ENCODE results near the gene EMCN. TPM values are rescaled to one million over a fixed set of nuclear protein-coding genes. Genes with fewer than 3 reads are reported as not detected.

The EMCN gene
- polyA plus RNA-seq, 4 donors: 114 to 183 (median 163) TPM

GRCh38 chr4:100494166-100494565 lies 23.7 kb downstream of the EMCN start:
- DNase-seq (ENCODE audit: low read depth in 4 of 4, low spot score in 3 of 4): no peak

- no peak for DNase-seq (ENCODE audit: low read depth in 4 of 4, low spot score in 3 of 4)
Measured at GRCh38 chr4:100493756-100494155, 24.1 kb downstream of the EMCN start.

- no peak for DNase-seq (ENCODE audit: low read depth in 4 of 4, low spot score in 3 of 4)
Measured at GRCh38 chr4:100492129-100492528, 25.7 kb downstream of the EMCN start.

GRCh38 chr4:100489305-100489704 lies 28.5 kb downstream of the EMCN start:
- DNase-seq (ENCODE audit: low read depth in 4 of 4, low spot score in 3 of 4): no peak

GRCh38 chr4:100486496-100486895 lies 31.3 kb downstream of the EMCN start:
- DNase-seq (ENCODE audit: low read depth in 4 of 4, low spot score in 3 of 4): no peak

- DNase-seq (ENCODE audit: low read depth in 4 of 4, low spot score in 3 of 4): no peak
Measured at GRCh38 chr4:100483796-100484195, 34.0 kb downstream of the EMCN start.

GRCh38 chr4:100479971-100480370 lies 37.9 kb downstream of the EMCN start:
- no peak for DNase-seq (ENCODE audit: low read depth in 4 of 4, low spot score in 3 of 4)

- DNase-seq (ENCODE audit: low read depth in 4 of 4, low spot score in 3 of 4): no peak
Measured at GRCh38 chr4:100469555-100469954, 48.3 kb downstream of the EMCN start.

GRCh38 chr4:100466501-100466900 lies 51.3 kb downstream of the EMCN start:
- DNase-seq (ENCODE audit: low read depth in 4 of 4, low spot score in 3 of 4): no peak

GRCh38 chr4:100461807-100462605 lies 55.8 kb downstream of the EMCN start:
- DNase-seq (ENCODE audit: low read depth in 4 of 4, low spot score in 3 of 4): no peak

GRCh38 chr4:100450449-100450848 lies 67.4 kb downstream of the EMCN start:
- DNase-seq (ENCODE audit: low read depth in 4 of 4, low spot score in 3 of 4): no peak

- no peak for DNase-seq (ENCODE audit: low read depth in 4 of 4, low spot score in 3 of 4)
Measured at GRCh38 chr4:100431416-100431815, 86.4 kb downstream of the EMCN start.

- no peak for DNase-seq (ENCODE audit: low read depth in 4 of 4, low spot score in 3 of 4)
Measured at GRCh38 chr4:100430451-100430850, 87.4 kb downstream of the EMCN start.

- DNase-seq (ENCODE audit: low read depth in 4 of 4, low spot score in 3 of 4): no peak
Measured at GRCh38 chr4:100429616-100430015, 88.2 kb downstream of the EMCN start.

- DNase-seq (ENCODE audit: low read depth in 4 of 4, low spot score in 3 of 4): no peak
Measured at GRCh38 chr4:100428051-100428450, 89.8 kb downstream of the EMCN start.

- DNase-seq (ENCODE audit: low read depth in 4 of 4, low spot score in 3 of 4): no peak
Measured at GRCh38 chr4:100424376-100424775, 93.4 kb downstream of the EMCN start.

GRCh38 chr4:100422894-100423293 lies 94.9 kb downstream of the EMCN start:
- DNase-seq (ENCODE audit: low read depth in 4 of 4, low spot score in 3 of 4): peak in 1 of 4 donors; percentile 3

- DNase-seq (ENCODE audit: low read depth in 4 of 4, low spot score in 3 of 4): no peak
Measured at GRCh38 chr4:100421361-100421978, 96.4 kb downstream of the EMCN start.

GRCh38 chr4:100420571-100420970 lies 97.3 kb downstream of the EMCN start:
- DNase-seq (ENCODE audit: low read depth in 4 of 4, low spot score in 3 of 4): no peak

GRCh38 chr4:100417565-100417964 lies 100.3 kb downstream of the EMCN start:
- DNase-seq (ENCODE audit: low read depth in 4 of 4, low spot score in 3 of 4): peak in 1 of 4 donors; percentile 1

GRCh38 chr4:100414016-100414790 lies 103.6 kb downstream of the EMCN start:
- no peak for DNase-seq (ENCODE audit: low read depth in 4 of 4, low spot score in 3 of 4)

Measured in right renal pelvis (tissue), 4 donors.